HCT116 (cell line): ENCODE results near the gene PAX7. TPM values are rescaled to one million over a fixed set of nuclear protein-coding genes. Genes with fewer than 3 reads are reported as not detected.

ENCODE experiments used
- ATAC-seq: fragments of 200-7000 bp; cut with Tn5 transposase; 2 replicates; pipeline ENCODE4 v1.9.1; 2020; ENCODE audit warnings: mild to moderate bottlenecking, moderate library complexity
- BruUV-seq: library from RNA; stranded (reverse); fragments of 400-500 nt; replicated peaks from 2 replicates; lab custom pipeline; 2021; lab: Mats Ljungman, UMichigan
- CTCF ChIA-PET: fragments of 300-600 bp; sonication (Branson Sonifier 250); formaldehyde crosslinking; loops from one replicate; lab custom pipeline; 2021; ENCODE audit warnings: antibody characterized with exemption; lab: Charles Lee
- POLR2A ChIA-PET: fragments of 300-600, 350-600 bp; sonication (Branson Sonifier 250); formaldehyde crosslinking; loops from one replicate; lab custom pipeline; 2021; ENCODE audit warnings: antibody characterized with exemption; lab: Charles Lee
- RAD21 ChIA-PET, 2 experiments: fragments of 300-600 bp; sonication (Branson Sonifier 250); formaldehyde crosslinking; loops; one replicate each; lab custom pipeline; 2023; ENCODE audit warnings: low total read pairs in 2 of 2; ENCODE audit not compliant: uncharacterized antibody in 2 of 2, unreplicated experiment in 2 of 2, low non-redundant PET in 1 of 2; lab: Charles Lee
- DNase-seq: peaks from one replicate; pipeline ENCODE4 v3.0.0-alpha.2; 2010; ENCODE audit warnings: low read depth, low spot score
- H2AFZ ChIP-seq: fragments of 200-600 bp; shearing (Covaris generic), sonication (generic); 2 replicates; pipeline ENCODE4 v1.6.1; 2017; ENCODE audit warnings: low read depth, mixed run types, mixed read lengths, antibody characterized with exemption, low read length; ENCODE audit not compliant: poor library complexity, severe bottlenecking
- H3K27ac ChIP-seq: 2 replicates; pipeline ENCODE4 v1.5.1; 2012; ENCODE audit warnings: low read depth, low read length
- H3K27me3 ChIP-seq: fragments of 200-600 bp; sonication (generic); 2 replicates; pipeline ENCODE4 v1.6.1; 2016; ENCODE audit warnings: mixed run types, low read length, mixed read lengths; ENCODE audit not compliant: insufficient read depth
- H3K36me3 ChIP-seq, 2 experiments: fragments of 200-500 bp in 1 of 2; fragments of 200-600 bp in 1 of 2; sonication (Bioruptor generic) in 1 of 2; sonication (generic) in 1 of 2; 2 replicates each; pipeline versions ENCODE4 v1.5.1 to v1.6.1; 2014 to 2016; ENCODE audit warnings: low read length in 2 of 2, inconsistent platforms in 1 of 2, mixed read lengths in 1 of 2, mixed run types in 1 of 2; ENCODE audit not compliant: insufficient read depth in 2 of 2, control insufficient read depth in 1 of 2
- H3K4me1 ChIP-seq, 2 experiments: fragments of 200-600 bp in 1 of 2; sonication (generic) in 1 of 2; 2 replicates each; pipeline versions ENCODE4 v1.5.1 to v1.6.1; 2012 to 2017; ENCODE audit warnings: low read length in 2 of 2, inconsistent platforms in 1 of 2, mild to moderate bottlenecking in 1 of 2, mixed read lengths in 1 of 2, mixed run types in 1 of 2, moderate library complexity in 1 of 2; ENCODE audit not compliant: insufficient read depth in 2 of 2, control insufficient read depth in 1 of 2
- H3K4me2 ChIP-seq: fragments of 200-600 bp; sonication (generic); 2 replicates; pipeline ENCODE4 v1.6.1; 2017; ENCODE audit warnings: mixed run types, low read length, mixed read lengths
- H3K4me3 ChIP-seq, 2 experiments: fragments of 200-600 bp in 1 of 2; sonication (generic) in 1 of 2; replicated peaks in 1 of 2; 2 replicates each; pipeline ENCODE4 v1.5.1; 2011 to 2016; ENCODE audit warnings: low read length in 2 of 2, control low read depth in 1 of 2, low read depth in 1 of 2, mild to moderate bottlenecking in 1 of 2, mixed read lengths in 1 of 2, mixed run types in 1 of 2
- H3K79me2 ChIP-seq: fragments of 200-600 bp; sonication (generic); 2 replicates; pipeline ENCODE4 v1.6.1; 2017; ENCODE audit warnings: mild to moderate bottlenecking, mixed run types, low read length, moderate library complexity, mixed read lengths; ENCODE audit not compliant: insufficient read depth
- H3K9ac ChIP-seq: fragments of 200-600 bp; sonication (generic); 2 replicates; pipeline ENCODE4 v1.6.1; 2016; ENCODE audit warnings: low read length, mixed read lengths
- H3K9me2 ChIP-seq: fragments of 200-600 bp; sonication (generic), shearing (Covaris generic); 2 replicates; pipeline ENCODE4 v1.6.1; 2017; ENCODE audit warnings: mixed run types, mild to moderate bottlenecking, moderate library complexity; ENCODE audit not compliant: insufficient read depth
- H3K9me3 ChIP-seq, 2 experiments: fragments of 200-500 bp in 1 of 2; fragments of 200-600 bp in 1 of 2; sonication (Bioruptor generic) in 1 of 2; sonication (generic) in 1 of 2; 2 replicates each; pipeline ENCODE4 v1.6.1; 2014 to 2017; ENCODE audit warnings: low read length in 2 of 2, mixed read lengths in 2 of 2, inconsistent platforms in 1 of 2, low read depth in 1 of 2, mild to moderate bottlenecking in 1 of 2, mixed run types in 1 of 2, moderate library complexity in 1 of 2; ENCODE audit not compliant: control insufficient read depth in 1 of 2, insufficient read depth in 1 of 2
- H4K20me1 ChIP-seq: fragments of 200-600 bp; sonication (generic), shearing (Covaris generic); 2 replicates; pipeline ENCODE4 v1.6.1; 2017; ENCODE audit warnings: mixed run types, mild to moderate bottlenecking, moderate library complexity; ENCODE audit not compliant: insufficient read depth
- ATF3 ChIP-seq: IDR thresholded peaks from 2 replicates; pipeline ENCODE4 v1.6.1; 2012
- CEBPB ChIP-seq: IDR thresholded peaks from 2 replicates; pipeline ENCODE4 v1.6.1; 2012; ENCODE audit warnings: low read depth
- CTCF ChIP-seq, 3 experiments: fragments of 200-600 bp in 1 of 3; sonication (generic) in 1 of 3; IDR thresholded peaks in 2 of 3; conservative IDR thresholded peaks in 1 of 3; 2 replicates each; pipeline ENCODE4 v1.5.1; 2012 to 2017; ENCODE audit warnings: low read depth in 2 of 3, low read length in 2 of 3, antibody characterized with exemption in 1 of 3, borderline replicate concordance in 1 of 3, control low read depth in 1 of 3, mild to moderate bottlenecking in 1 of 3, mixed read lengths in 1 of 3, mixed run types in 1 of 3, moderate library complexity in 1 of 3; ENCODE audit not compliant: insufficient read depth in 1 of 3
- EGR1 ChIP-seq: IDR thresholded peaks from 2 replicates; pipeline ENCODE4 v1.6.1; 2012; ENCODE audit warnings: low read depth
- ELF1 ChIP-seq: IDR thresholded peaks from 2 replicates; pipeline ENCODE4 v1.6.1; 2012; ENCODE audit warnings: low read depth, borderline replicate concordance
- EZH2 ChIP-seq: fragments of 200-600 bp; sonication (generic); IDR thresholded peaks from 2 replicates; pipeline ENCODE4 v1.6.1; 2017; ENCODE audit warnings: antibody characterized with exemption, mixed run types
- EZH2phosphoT487 ChIP-seq: fragments of 200-600 bp; IDR thresholded peaks from 2 replicates; pipeline ENCODE4 v1.6.1; 2018; ENCODE audit warnings: antibody characterized with exemption, borderline replicate concordance
- FOSL1 ChIP-seq: IDR thresholded peaks from 2 replicates; pipeline ENCODE4 v1.6.1; 2012; ENCODE audit warnings: low read depth
- MAX ChIP-seq: IDR thresholded peaks from 2 replicates; pipeline ENCODE4 v1.6.1; 2012
- POLR2AphosphoS5 ChIP-seq: IDR thresholded peaks from 2 replicates; pipeline ENCODE4 v1.6.1; 2011; ENCODE audit warnings: mild to moderate bottlenecking, low read depth, low read length, moderate library complexity
- RAD21 ChIP-seq: IDR thresholded peaks from 2 replicates; pipeline ENCODE4 v1.6.1; 2012; ENCODE audit warnings: low read depth, mild to moderate bottlenecking
- SP1 ChIP-seq: IDR thresholded peaks from 2 replicates; pipeline ENCODE4 v1.6.1; 2012; ENCODE audit warnings: low read depth
- TCF7L2 ChIP-seq: IDR thresholded peaks from 2 replicates; pipeline ENCODE4 v1.7.0; 2011; ENCODE audit warnings: borderline replicate concordance, inconsistent platforms; ENCODE audit not compliant: insufficient read depth, insufficient read length; ENCODE audit errors: extremely low read depth
- YY1 ChIP-seq: IDR thresholded peaks from 2 replicates; pipeline ENCODE4 v1.6.1; 2011; ENCODE audit warnings: low read length, low read depth, moderate library complexity, mild to moderate bottlenecking; ENCODE audit not compliant: insufficient replicate concordance; ENCODE audit errors: extremely low read depth
- ZBTB33 ChIP-seq: IDR thresholded peaks from 2 replicates; pipeline ENCODE4 v1.6.1; 2011; ENCODE audit warnings: mild to moderate bottlenecking, low read length, moderate library complexity; ENCODE audit not compliant: insufficient replicate concordance; ENCODE audit errors: extremely low read depth
- ZFX ChIP-seq: fragments of 450-650 bp; IDR thresholded peaks from 2 replicates; pipeline ENCODE4 v1.6.1; 2017
- ZNF274 ChIP-seq: fragments of 200-500 bp; sonication (Bioruptor generic); IDR thresholded peaks from 2 replicates; pipeline ENCODE4 v1.6.1; 2014; ENCODE audit warnings: mild to moderate bottlenecking, low read depth, low read length, inconsistent platforms
- intact Hi-C: fragments of 100-400 bp; cut with micrococcal nuclease; formaldehyde crosslinking; loops from 2 replicates; pipeline ENCODE4 v1.10.0; 2022
- total RNA-seq: library from RNA; stranded (reverse); gene quantifications from one replicate; pipeline ENCODE4 v1.2.1, GENCODE V29; 2021; ENCODE audit not compliant: unreplicated experiment

The PAX7 gene
- total RNA-seq, 1 experiment from 2014 or later: not detected

- intact Hi-C loops: no loop called here
- CTCF ChIA-PET: no interaction called here
- RAD21 ChIA-PET: no interaction called here
Observed at GRCh38 chr1:18760156-18760555, 129.5 kb downstream of the PAX7 start.

GRCh38 chr1:18761948-18762840 is 131.5 kb downstream of the PAX7 start:
- Histone ChIP-seq H3K4me2 (no peak overlapping the region), H3K4me1 (no peaks in the 10 kb centered on the region), H4K20me1 (no peaks in the 10 kb centered on the region), H2AFZ (no peak overlapping the region), H3K9me2 (no peaks in the 10 kb centered on the region), H3K79me2 (no peaks in the 10 kb centered on the region), H3K27me3 (peaks cover 12% of the 10 kb centered on the region; the same call in 1 of the 2 replicates), H3K4me3 (no peak overlapping the region), H3K36me3 (no peaks in the 10 kb centered on the region), H3K9ac (no peak overlapping the region), H3K27ac (no peak overlapping the region), H3K9me3 (no peaks in the 10 kb centered on the region)
- no peak for ATAC-seq
- TF ChIP-seq YY1 (no peak), TCF7L2 (no peak), CEBPB (no peak), CTCF (IDR thresholded peaks at IDR 0.05 in 2 of 3, conservative IDR thresholded peaks at IDR 0.05 in 1 of 3; ENCODE audit: borderline replicate concordance in 1 of 3, insufficient read depth in 1 of 3, low read depth in 2 of 3, low read length in 2 of 3) (no peak), ZBTB33 (no peak), SP1 (no peak)
- no peak for DNase-seq
- ChIA-PET RAD21 (no interaction called here), CTCF (no interaction called here), POLR2A (no interaction called here)
- intact Hi-C loops: no loop called here
- no TSS peak for BruUV-seq

More at GRCh38 chr1:18760156-18760555, 129.5 kb downstream of the PAX7 start:
- Histone ChIP-seq H3K9ac (no peak overlapping the region), H3K4me3 (no peak overlapping the region), H3K9me2 (no peaks in the 10 kb centered on the region), H2AFZ (no peak overlapping the region), H4K20me1 (no peaks in the 10 kb centered on the region), H3K79me2 (no peaks in the 10 kb centered on the region), H3K9me3 (no peaks in the 10 kb centered on the region), H3K36me3 (no peaks in the 10 kb centered on the region), H3K27ac (no peak overlapping the region), H3K4me1 (no peaks in the 10 kb centered on the region), H3K27me3 (0 out of 2 replicates have a peak, but pooled peaks cover 4% of the 10 kb centered on the region), H3K4me2 (no peak overlapping the region)
- no peak for DNase-seq
- POLR2A ChIA-PET: no interaction called here
- no peak for ATAC-seq
- no TSS peak for BruUV-seq
- TF ChIP-seq EZH2phosphoT487 (no peak), RAD21 (no peak), ZNF274 (no peak), CEBPB (no peak), EZH2 (no peak), YY1 (no peak), EGR1 (no peak), FOSL1 (no peak), MAX (no peak), ATF3 (no peak), ZFX (no peak), POLR2AphosphoS5 (no peak), ELF1 (no peak)
